ENCODE measurements around the gene ANO8.

ANO8 gene

GRCh38 chr19:17347877-17348276, 13.2 kb upstream of the ANO8 start:
- no peak for DNase-seq (ENCODE audit: low spot score)

- no peak for DNase-seq (ENCODE audit: low spot score)
These were observed 12.7 kb upstream of the ANO8 start for GRCh38 chr19:17347361-17347760.

DNA sequence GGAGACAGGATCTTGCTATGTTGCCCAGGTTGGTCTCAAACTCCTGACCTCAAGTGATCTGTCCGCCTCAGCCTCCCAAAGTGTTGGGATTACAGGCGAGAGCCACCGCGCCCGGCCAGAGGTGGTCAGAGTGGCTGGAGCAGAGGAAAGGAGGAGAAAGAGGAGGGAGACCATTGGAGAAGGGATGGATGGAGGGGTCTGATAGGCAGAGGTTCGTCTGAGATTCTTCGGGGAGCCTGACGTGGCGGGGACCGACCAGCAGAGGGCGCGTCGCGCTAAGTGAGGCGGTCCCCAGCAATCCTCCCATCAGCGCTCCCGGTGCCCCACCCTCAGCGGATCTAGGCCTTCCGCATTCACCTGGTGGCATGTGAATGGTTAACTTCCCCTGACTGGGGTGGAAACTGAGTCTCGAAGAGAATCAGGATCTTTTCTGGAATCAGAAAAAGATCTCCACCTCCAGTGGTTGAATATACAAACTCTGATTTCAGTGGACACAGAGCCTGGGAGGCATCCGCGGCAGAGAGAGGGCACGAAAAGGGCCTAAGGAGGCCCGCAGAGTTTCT, 11.5 kb upstream of the ANO8 start:
- DNase-seq (ENCODE audit: low spot score) = peak; percentile 63

DNA sequence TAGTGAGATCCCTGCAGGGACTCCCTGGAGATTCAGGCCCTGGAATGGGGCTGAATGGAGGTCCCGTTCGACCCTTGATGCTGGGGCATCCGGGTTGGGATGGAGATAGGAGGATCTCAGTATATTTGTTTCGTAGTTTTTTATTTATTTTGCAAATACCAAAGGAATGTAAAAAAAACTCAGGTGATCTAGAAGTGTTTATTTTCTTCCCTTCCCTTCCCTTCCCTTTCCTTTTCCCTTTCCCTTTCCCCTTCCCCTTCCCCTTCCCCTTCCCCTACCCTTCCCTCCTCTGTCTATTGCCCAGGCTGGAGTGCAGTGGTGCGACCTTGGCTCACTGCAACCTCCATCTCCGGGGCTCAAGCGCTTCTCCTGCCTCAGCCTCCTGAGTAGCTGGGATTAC, 7.2 kb upstream of the ANO8 start:
- no peak for DNase-seq (ENCODE audit: low spot score)

DNA sequence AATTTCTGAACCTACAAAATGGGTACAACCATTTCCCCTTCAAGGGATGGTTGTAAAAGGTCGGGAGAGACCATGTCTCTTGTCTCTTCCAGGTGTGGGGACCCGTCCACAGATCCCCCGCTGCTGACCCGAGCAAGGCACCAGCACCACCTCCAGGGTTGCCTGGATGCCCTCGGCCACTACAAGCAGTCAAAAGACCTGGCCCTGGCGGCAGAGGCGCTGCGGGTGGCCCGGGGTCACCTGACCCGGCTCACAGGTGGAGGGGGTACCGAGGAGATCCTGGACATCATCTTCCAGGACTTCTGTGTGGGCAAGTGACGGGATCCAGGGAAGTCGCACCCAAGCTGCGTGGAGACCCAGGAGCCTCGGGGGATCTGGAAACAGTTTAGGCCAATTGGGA, 6.7 kb upstream of the ANO8 start:
- no peak for DNase-seq (ENCODE audit: low spot score)

GRCh38 chr19:17340871-17341357, 6.3 kb upstream of the ANO8 start:
- DNase-seq (ENCODE audit: low spot score) = no peak

DNA sequence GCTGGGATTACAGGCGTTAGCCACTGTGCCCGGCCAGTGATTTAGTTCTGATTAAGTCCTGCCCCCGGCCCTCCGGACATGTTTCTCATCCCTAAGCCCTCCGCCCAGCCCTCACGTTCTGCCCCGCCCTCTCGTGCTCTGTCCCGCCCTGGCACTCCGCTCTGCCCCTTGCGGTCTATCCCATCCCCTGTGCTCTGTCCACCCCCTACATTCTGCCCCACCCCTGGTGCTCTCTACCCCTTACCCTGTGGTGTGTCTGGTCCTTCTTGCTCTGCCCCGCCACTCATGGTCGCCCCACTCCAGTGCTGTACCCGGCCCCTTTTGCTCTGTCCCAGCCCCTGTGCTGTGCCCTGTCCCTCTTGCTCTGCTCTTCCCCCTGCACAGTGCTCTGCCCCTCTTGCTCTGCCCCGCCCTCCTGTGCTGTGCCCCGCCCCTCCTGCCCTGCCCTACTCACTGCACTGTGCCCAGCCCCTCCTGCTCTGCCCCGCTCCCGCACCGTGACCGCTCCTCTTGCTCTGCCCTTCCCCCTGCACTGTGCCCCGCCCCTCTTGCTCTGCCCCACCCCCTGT, 5.7 kb upstream of the ANO8 start:
- DNase-seq (ENCODE audit: low spot score) = no peak

DNA sequence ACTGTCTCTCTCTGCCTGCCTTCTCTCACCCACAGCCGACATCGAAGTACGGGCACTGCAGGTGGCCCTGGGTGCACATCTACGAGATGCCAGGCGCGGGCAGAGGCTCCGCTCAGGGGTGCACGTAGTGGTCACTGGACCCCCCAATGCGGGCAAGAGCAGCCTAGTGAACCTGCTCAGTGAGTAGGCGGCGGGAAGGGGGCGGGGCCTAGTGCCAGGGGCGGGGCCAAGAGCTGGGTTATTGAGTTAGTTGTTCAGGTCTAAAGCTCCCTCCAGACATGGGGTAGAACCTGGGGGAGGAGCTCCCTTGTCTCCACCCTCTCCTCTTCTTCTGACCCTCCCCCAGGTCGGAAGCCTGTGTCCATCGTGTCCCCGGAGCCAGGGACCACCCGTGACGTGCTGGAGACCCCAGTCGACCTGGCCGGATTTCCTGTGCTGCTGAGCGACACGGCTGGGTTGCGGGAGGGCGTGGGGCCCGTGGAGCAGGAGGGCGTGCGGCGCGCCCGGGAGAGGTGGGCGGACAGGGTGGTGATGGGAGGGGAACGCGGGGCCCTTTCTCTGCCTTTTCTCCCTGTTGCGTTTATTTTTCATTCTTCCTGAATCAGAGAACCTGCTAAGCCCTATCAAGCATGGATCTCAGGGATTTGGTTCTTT, 4.6 kb upstream of the ANO8 start:
- DNase-seq (ENCODE audit: low spot score) = no peak

DNA sequence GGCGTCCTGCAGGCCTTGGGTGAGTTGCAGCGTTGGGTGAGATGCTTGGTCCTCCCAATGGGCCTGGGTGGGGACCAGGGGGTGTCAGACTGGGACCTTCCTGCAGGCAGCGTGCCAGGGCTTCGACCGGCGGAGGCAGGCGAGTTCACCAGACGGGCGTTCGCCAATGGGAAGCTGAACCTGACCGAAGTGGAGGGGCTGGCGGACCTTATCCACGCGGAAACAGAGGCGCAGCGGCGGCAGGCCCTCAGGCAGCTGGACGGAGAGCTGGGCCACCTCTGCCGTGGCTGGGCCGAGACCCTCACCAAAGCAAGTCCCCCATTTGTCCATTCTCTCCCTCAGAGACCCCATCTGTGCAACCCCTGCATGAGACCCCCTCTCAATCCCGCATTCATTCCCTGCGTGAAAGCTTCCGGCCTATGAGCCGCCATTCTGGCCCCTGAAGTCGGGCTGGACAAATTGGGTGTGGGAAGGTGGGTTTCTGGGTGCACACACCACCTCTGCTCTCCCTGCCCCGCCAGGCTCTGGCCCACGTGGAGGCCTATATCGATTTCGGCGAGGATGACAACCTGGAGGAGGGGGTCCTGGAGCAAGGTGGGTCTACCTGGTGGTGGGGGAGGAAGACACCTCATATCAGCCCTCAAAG, 3.9 kb upstream of the ANO8 start:
- DNase-seq (ENCODE audit: low spot score) = no peak

- no peak for DNase-seq (ENCODE audit: low spot score)
These were observed 3.2 kb upstream of the ANO8 start for GRCh38 chr19:17337675-17338432.

GRCh38 chr19:17336872-17337674, 2.4 kb upstream of the ANO8 start, which contains the start of gene GTPBP3:
Gene GTPBP3 (plus strand): TSS chr19:17337553. CDS start chr19:17337612, 59 bp downstream.
- DNase-seq (ENCODE audit: low spot score) = peak; percentile 96

DNA sequence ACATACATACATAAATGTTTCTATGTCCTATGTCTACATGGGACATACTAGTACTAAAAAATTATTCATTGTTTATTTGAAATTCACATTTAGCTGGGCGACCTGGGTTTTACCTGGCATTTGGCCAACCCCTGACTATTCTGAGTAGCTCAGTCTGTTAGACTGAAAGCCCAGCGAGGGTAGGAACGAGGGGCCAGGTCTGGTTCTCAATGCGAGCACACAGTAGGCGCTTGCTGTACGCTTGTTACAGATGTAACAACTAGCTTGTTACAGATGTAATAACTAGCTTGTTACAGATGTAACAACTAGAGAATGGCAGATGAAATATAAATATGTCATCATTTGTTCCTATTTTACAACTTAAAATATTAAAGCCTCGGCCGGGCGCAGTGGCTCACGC, 920 bp upstream of the ANO8 start:
- no peak for DNase-seq (ENCODE audit: low spot score)

DNA sequence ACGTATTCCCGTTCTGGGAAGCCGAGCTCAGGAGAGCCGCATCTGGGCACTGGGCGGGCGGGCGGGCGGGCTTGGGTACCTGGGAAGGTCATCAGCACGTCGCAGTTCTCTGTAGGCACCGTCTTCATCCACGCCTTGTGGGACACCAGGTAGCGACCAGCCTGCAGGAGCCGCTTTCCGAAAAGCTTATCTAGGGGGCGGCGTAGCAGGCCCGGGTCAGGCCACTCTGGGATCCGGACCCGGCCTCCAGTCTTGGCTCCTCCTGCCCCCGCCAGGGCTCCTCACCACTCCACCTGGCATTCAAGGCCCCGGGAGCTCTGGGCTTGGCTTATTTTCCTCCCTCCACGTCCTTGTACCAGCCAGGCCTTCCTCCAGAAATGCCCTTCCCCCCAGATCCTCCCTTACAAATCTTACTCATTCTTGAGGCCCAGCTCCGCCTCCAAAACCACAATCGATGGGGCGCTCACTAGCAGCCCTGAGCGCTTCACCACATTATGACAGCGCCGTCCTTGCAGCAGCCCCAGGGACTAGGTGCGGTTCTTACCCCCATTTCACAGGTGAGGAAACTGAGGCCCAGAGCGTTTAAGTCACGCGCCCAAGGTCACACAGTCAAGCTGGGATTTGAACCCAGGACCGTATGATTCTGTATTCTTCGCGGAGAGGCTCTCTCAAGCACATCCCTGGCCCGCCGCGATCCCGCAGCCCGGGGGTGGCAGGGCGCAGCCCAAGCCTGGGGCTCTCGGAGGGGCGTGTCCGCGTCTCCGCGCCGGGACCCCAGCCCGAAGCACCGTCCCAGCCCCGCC, 843 bp downstream of the ANO8 start:
- DNase-seq (ENCODE audit: low spot score) = no peak

GRCh38 chr19:17332677-17333581, 1.7 kb downstream of the ANO8 start:
- DNase-seq (ENCODE audit: low spot score) = peak; percentile 55

DNA sequence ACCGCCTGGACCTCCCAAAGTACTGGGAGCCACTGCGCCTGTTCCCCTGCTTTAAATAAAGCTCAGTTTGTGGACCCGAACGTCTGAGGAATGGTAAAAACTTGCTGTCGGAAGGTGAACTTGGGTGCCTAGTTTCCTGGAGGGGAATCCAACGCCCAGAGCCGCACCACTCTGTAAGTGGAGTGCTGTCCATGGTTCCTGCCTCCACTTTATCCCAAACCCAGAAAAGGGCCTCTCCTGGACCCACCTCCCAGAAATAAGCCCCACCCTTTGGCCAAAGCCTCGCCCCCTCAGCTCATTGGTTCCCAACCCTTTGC, 2.3 kb downstream of the ANO8 start:
- DNase-seq (ENCODE audit: low spot score) = no peak

DNA sequence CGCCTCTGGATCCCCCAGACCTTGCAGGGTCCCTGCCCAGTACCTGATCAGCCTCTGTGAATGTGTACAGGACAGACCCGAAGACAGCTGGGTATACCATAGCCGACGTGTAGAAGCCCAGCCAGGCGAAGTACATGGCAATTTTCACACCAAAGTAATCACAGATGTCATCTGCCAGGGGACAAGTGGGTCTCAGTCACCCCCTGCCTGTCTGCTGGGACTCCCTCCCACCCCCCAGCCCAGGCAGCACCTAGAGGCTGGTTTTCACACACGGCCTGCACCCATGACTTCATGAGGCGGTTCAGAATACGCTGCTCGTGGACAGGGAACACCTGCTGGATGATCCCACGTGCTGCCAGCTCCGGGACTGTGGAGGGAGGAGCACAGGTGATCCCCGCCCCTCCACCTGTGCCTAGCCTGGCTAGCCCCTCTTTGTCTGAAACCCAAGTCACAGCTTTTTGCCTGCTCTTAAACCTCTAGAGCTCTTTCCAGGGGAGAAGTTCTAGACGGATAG, 3.6 kb downstream of the ANO8 start:
- no peak for DNase-seq (ENCODE audit: low spot score)

DNA sequence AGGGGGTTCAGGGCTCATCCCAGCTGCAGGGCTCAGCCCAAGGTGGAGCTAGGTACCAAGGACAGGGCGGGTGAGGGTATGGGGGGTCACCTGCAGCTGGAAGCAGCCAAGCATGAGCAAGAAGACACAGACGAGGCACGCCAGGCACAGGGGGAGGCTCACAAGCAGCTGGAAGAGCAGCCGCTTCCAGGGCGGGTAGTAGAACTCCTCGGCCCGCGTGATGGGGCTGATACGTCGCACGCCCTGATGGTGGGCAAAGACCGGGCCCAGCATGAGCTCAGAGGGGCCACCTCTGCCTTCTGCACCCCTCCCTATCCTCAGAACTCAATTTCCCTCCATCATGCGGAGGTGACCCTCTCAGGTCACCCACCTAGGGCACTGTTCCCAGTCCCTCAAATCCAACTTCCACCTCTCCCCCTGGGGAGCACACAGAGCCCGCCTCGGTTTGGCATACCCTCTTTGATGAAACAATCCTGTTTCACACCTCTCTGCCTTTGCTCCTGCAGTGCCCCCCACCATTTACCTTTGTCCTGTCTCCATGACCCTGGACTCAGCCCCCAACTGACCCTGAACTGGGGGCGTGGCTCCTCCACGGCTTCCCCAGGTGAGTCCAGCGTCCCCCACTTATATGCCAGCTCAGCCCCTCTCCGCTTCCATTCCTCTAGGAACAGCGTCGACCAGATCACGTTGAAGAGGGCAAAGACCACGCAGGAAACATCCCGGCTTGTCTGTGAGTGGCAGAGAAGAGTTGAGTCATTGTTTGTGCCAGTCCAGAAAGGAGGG, 4.2 kb downstream of the ANO8 start:
- no peak for DNase-seq (ENCODE audit: low spot score)

DNA sequence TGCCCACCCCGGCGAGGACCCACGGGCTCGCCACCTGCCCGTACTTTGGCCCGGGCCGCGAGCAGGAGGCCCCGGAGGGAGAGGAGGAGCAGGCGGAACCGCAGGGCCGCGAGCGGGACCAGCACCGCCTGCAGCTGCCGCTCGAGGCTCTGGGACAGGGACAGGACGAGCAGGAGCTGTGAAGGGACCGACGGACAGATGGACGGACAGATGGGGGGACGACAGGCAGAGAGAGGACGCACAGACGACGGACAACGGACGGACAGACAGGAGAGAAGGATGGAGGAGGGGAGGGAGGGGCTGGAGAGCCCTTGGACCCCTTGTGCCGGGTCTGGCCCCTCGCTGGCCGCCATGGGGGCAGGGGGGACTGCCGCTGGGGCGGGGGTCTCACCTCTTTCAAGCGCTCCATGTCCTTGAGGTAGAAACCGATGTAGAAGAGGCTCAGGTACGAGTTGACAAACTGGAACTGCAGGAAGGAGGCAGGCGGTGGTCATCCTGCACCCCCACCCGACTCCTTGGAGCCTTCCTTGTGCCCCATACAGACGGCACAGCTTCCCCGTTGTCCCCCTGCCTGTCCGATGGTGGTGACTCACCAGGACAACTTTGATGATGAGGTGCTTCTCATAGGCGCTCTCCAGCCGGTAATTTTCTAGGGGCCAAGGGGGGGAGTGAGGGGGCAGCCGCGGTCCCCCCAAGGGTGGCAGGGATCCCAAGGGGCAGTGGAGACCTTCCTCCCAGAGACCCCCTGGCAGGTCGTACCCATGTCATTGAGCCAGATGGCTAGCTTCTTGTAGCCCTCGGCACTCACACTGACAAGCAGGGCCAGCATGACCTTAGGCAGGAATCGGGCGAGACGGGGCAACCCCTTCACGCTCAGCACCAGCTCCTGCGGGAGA, 5.0 kb downstream of the ANO8 start:
- no peak for DNase-seq (ENCODE audit: low spot score)
